ENCODE results near the gene BEST4.

GRCh38 chr1:44822981-44823451, 35.0 kb upstream of the BEST4 start:
- TF ChIP-seq CTCF (conservative IDR thresholded peaks at IDR 0.05; ENCODE audit: low read length) (no peak), EZH2phosphoT487 (IDR thresholded peaks at IDR 0.05; ENCODE audit: borderline replicate concordance, low read depth, low read length) (no peak)
